Umbilical cord (tissue), 2 donors: ENCODE measurements around the gene CES2. TPM values are rescaled to one million over a fixed set of nuclear protein-coding genes. Genes with fewer than 3 reads are reported as not detected.
"Not testable (repeated sequence)": the region's sequence is repeated elsewhere in the genome, so short reads cannot be mapped to it uniquely, and the experiment has no call there.

Source experiments
- DNase-seq: peaks from one replicate; pipeline ENCODE4 v3.0.0-alpha.2; 2015; ENCODE audit warnings: low spot score
- total RNA-seq: library from RNA; depleted of rRNA; stranded (reverse); fragments of >200 nt; gene quantifications from one replicate; pipeline ENCODE4 v1.2.3, GENCODE V29; 2014; ENCODE audit warnings: low replicate concordance; ENCODE audit not compliant: insufficient read depth

The CES2 gene
- total RNA-seq, 1 donor from 2014 or later, result 53.7 TPM

- DNase-seq, result no peak
These were observed 18.3 kb downstream of the CES2 start for GRCh38 chr16:66953462-66954096.

- DNase-seq, result peak; percentile 86
These were observed 18.9 kb downstream of the CES2 start for GRCh38 chr16:66954097-66954659.

- DNase-seq, result peak; percentile 27
These were observed 20.2 kb downstream of the CES2 start for GRCh38 chr16:66955363-66956153.

- DNase-seq, result not testable (repeated sequence)
These were observed 20.8 kb downstream of the CES2 start for GRCh38 chr16:66956154-66956457.

- DNase-seq, result no peak
These were observed 23.8 kb downstream of the CES2 start for GRCh38 chr16:66958857-66959703.

GRCh38 chr16:66959704-66960161, 24.4 kb downstream of the CES2 start:
- DNase-seq, result no peak

- DNase-seq, result no peak
These were observed 25.0 kb downstream of the CES2 start for GRCh38 chr16:66960270-66960669.

GRCh38 chr16:66961065-66961744, 25.9 kb downstream of the CES2 start, which contains the start of gene CES3:
Gene CES3 (plus strand): TSS chr16:66961266. CDS start chr16:66961308, 42 bp downstream.
- no peak for DNase-seq

GRCh38 chr16:66961914-66962313, 26.6 kb downstream of the CES2 start:
- no peak for DNase-seq

- no peak for DNase-seq
These were observed 28.7 kb downstream of the CES2 start for GRCh38 chr16:66964049-66964448.

GRCh38 chr16:66968847-66969246, 33.5 kb downstream of the CES2 start:
- DNase-seq, result no peak

GRCh38 chr16:66970775-66971720, 35.7 kb downstream of the CES2 start:
- DNase-seq, result no peak

- no peak for DNase-seq
These were observed 37.7 kb downstream of the CES2 start for GRCh38 chr16:66972983-66973382.

GRCh38 chr16:66973716-66974115, 38.4 kb downstream of the CES2 start:
- no peak for DNase-seq

- DNase-seq, result not testable (repeated sequence)
These were observed 39.0 kb downstream of the CES2 start for GRCh38 chr16:66974156-66974931.

GRCh38 chr16:66974932-66975246, 39.6 kb downstream of the CES2 start:
- DNase-seq, result not testable (repeated sequence)

GRCh38 chr16:66975302-66975893, 40.1 kb downstream of the CES2 start:
- no peak for DNase-seq

- DNase-seq, result no peak
These were observed 41.4 kb downstream of the CES2 start for GRCh38 chr16:66976746-66977145.
